HG02678 (cell line): ENCODE results near the gene GPR180.

Experiments
- ATAC-seq: cut with Tn5 transposase; IDR thresholded peaks from one replicate; pipeline ENCODE4 v1.9.1; 2021; ENCODE audit warnings: mild to moderate bottlenecking, moderate library complexity; ENCODE audit not compliant: unreplicated experiment

The GPR180 gene

DNA sequence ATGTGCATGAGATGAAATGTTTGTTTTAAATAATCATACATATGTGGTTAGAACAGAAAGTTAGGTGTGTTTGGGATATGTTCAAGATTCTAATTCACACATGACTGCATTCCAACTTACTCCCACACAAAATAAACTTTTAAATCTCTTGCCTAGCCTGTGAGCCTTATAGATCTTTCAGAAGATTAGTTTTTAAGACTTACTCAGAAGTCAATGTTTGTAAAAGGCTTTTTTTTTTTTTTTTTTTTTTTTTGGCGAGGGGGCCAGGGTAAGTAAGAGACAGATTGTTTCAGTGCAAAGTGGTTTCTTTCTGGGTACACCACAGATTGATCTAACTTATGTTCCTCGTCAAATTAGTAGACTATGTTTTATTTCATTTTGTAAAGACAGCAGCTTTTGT is 39.1 kb downstream of the GPR180 start:
- no peak for ATAC-seq

DNA sequence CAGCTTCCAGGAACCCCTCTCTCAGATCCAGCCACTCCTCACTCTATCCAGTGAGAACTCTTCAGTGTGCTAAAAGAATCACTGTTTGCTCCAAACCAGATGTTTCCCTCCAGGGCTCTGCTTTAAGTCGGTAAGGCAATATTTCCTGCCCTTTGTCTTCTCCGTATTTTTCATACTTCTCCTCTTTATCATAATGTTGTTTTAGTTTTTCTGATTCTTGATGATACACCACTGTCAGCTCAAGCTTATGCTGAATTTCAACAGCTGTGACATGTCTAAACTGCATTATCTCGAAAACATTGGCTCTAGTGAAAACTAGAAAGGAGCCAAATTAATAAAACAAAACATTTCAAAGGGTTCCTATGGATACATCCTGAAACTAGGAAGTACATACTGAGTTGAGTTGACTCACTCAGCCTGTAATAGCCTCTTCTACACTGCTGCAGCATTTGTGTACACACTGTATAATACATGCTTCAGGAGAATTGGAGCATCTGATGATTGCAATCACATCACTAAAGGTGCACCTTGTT is 39.8 kb downstream of the GPR180 start:
- no peak for ATAC-seq

DNA sequence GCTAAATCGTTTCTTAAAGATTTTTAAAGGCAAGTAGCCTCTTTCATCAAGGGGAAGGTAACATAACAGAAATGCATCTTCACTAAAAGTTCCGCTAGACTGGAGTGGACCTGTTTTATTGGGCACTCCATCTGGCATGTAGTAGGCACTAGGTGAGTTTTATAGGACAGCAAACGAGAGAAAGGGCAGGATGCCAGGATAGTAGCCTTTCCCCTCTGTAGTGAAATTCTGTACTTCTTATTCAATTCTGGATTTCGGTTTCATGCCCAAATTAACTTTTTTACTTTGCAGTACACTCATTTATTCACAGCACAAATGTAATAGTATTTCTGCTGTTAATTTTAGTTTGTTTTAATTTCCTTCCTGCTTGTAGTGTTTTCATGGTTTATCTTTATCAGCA is 45.2 kb downstream of the GPR180 start:
- ATAC-seq: peak; percentile 68

DNA sequence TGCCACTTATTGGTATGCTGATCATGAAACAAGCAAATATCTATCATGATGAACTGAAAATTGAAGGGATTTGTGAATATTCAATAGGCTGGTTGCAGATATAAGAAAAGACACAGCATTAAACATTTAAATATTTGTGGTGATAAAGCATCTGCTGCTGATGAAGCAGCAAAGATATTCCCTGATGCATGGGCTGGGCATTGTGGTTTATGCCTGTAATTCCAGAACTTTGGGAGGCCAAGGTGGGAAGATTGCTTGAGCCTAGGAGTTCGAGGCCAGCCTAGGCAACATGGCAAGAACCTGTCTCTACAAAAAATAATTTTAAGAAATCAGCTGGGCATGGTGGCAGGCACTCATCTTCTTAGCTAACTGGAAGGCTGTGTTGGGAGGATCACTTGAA is 54.5 kb downstream of the GPR180 start:
- no peak for ATAC-seq

DNA sequence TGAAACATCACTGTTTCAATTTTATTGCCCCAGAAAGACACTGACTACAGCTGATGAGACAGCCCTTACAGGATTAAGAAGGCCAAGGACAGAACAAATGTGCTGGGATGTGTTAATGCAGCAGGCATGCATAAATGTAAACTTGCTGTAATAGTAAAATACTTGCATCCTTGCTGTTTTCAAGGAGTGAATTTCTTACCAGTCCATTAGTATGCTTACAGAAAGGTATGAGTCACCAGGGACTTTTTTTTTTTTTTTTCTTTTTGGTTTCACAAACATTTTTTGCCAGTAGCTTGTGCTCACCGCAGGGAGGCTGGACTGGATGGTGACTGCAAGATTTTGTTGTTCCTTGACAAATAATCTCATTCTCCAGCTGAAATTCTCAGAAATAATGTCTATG is 55.1 kb downstream of the GPR180 start:
- peak; percentile 73 for ATAC-seq

DNA sequence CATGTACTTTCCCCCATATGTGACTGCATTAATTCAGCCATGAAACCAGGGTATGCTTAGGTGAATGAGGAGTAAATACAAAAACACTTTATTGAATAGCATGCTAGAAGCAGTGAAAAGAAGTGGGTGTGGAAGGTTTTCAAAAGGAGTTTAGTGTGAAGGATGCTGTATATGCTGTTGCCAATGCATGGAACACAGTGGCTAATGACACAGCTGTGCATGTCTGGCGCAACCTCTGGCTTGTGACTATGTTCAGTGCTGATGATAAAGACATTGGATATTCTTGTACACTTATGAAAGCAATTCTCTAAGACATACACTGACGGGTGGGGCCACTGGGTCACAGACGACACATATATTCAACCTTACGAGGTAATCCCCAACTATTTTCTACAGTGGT is 55.5 kb downstream of the GPR180 start:
- ATAC-seq: peak; percentile 27

DNA sequence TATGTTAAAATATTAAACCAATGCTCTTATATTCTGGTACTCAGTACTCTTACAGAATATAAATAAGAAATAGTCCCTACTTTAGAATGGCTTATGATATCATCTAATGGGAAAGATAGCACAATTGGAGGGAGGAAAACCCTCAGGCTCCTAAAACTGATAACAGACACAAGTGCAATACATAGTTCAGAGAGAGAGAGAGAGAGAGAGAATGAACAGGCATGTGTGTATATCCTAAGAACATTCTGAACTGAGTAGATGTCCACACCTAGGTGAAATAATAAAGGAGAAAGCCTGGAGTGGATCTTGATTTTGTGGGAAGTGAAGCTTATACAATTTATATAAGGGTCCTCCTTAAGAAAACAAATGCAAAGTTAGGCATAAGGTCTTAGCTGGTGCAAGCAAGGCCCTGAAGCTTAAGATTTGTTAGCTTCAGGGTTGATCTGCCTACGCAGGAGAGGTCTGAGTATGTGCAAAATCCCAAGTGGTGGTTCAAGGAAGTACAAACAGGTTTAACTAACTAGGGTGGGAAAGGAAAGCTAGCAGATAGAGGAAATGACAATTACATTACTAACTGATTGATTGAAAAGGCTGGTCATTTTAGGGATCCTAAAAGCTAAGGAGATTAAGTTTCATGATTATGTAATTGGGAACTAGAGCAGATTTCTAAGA is 57.4 kb downstream of the GPR180 start:
- ATAC-seq: no peak

DNA sequence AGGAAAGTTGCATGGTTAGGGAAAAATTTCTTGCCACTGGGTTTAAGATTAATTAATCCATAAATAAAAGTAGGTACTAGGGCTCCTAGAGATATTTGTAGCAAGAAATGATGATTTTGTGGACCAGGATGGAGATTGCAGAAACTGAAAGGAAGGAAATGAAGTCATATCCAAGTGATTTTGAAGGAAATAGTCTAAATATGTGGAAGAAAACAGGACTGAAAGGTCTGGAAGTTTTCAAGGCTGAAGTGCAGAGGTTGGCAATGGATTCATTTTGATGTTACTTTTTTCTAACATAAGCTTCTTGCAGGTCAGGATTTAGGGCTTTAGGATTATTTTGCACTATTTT is 57.9 kb downstream of the GPR180 start:
- ATAC-seq: no peak

DNA sequence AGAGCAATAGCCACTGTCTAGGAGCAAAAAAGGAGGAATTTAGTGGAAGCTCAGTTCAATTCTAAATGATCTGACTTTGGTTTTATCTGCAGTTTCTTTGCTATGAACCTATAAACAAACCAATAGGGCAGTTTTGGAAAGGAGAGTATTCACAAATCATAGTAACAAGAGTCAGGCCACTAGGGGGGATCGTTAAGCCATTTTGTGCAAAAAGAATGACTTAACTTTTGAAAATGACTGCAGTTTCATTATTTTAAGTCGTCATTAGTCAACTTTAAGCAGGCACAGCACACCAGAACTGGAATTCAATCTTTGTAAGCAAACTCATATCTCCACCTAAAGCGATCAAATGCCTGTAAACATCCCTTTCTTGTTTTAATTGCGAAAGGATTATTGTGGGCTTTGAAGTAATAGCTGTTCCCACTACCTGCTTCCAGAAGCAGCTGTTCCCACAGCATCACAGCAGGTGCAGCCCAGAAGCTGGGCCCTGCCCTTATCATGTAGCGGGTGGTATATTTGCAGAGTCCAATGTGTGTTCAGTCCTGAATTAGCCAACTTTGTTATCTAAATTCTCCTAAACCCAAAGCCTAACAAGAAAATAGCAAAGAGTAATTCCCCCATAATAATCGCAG is 59.2 kb downstream of the GPR180 start:
- no peak for ATAC-seq

DNA sequence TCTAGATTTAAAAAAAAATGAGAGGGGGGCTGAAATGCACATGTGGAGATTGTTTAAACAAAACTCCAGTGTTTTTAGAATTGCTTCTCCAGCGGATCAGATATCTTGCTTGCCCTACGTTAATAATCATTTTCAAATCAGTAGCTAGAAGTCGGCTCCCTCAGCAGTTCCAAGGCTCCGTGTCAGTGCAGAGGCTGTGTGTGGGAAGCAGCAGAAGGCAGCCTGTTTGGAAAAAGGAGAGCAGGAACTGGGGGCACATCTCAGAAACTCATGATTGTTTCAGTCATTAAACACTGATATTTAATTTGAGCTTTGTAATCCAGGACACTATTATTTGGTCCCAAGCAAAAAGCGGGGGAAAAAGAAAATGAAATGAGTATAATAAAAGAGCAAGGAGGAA is 59.7 kb downstream of the GPR180 start:
- ATAC-seq: no peak

DNA sequence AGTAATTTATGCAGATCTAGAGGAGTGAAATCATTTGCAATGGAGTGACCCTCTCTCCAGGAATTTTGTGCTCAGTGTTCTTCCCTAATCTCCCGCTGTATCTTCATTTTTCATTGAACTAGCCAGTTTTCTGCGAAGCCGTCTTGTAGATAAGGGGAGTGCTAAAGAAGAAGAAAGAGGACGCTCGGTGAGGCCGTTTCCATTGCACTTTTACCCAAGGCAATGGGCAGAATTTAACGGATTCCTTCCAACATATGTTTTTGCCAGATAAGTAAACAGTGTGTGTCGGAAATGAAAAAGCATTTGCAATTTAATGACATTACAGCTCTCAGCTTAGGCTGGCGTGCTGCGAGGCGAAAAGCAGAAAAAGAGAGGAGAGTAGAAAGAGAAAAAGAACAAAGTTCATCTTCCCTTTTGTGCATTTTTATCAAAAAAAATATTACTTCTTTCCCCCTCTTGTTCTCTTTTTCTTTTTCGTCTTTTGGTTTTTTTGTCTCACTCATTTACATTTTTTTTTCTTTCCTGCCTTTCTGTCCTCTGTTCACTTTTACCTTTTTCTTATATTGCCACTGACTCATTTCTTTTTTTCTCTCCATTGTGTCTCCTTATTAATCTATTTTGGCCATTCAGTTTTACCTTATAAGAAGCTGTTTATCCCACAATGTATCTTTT is 60.8 kb downstream of the GPR180 start:
- no peak for ATAC-seq

DNA sequence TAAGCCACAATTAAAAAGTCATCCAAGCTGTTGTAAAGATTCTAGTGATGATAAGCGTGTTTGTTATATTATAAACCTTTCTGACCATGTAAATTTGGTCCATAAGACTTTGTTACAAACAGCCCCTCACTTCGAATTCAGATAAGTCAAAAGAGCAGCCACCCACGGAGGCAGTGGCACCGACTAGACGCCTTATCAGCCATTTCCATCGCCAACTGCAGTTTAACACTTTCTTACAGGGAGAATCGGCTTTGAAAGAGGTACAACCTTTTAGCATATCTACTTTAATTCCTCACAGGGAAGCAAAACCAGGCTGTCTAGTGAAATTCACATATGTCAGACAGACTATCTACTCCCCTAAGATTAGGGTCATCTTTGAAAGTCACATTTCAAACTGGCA is 63.2 kb downstream of the GPR180 start:
- no peak for ATAC-seq

DNA sequence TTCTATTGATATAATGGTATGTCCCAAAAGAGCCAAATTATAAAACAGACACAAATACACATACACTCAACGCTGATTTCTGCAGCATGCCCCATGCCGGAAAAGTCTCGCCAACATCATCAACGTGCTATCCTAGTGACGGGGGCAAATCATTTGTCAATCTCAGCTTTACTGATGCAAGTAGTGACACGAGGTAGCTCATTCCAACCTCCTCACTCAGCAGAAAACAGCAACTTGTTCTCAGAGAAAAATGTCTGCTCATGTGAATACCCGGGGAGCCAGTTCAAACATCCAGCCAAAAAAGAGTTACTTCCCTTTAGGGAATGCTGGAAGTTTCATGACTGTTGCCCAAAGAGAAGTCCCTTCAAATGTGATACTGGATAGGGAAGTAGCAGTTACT is 64.4 kb downstream of the GPR180 start:
- ATAC-seq: no peak

DNA sequence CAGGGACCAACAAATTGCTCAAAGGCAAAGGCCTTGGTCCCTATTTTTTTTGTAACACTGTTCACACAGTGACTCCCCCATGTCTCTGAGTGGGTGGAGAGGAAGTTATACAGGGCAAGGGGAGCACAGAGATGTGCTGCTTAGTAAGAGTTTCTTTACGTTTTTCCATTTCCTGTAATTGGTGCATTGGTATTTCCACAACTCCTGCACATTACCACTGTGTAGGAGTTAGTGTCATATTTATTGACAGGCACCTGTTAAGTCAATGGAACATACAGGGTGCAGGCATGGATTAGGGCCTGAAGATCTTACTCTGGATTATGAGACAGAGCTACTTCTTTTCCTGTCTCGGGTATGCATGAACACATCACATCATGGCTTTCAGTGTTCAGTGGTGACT is 65.5 kb downstream of the GPR180 start:
- no peak for ATAC-seq

DNA sequence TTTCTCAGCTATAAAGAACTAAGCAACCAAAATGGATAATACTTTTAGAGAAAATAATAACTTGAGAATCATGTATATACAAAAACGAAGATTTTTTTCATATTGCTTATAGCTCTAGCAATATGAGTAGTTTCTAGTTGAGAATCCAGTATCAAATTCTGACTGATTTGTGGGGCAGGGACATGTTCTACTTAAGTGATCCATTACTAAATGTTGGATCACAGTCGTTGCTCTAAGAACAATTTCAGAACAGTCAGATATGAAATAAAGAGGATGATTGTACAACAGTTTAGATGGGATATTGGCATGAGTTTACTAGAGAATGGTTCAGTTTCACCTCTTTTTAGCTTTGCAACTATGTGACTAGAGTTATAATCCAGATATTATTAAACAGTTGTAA is 70.7 kb downstream of the GPR180 start:
- no peak for ATAC-seq

DNA sequence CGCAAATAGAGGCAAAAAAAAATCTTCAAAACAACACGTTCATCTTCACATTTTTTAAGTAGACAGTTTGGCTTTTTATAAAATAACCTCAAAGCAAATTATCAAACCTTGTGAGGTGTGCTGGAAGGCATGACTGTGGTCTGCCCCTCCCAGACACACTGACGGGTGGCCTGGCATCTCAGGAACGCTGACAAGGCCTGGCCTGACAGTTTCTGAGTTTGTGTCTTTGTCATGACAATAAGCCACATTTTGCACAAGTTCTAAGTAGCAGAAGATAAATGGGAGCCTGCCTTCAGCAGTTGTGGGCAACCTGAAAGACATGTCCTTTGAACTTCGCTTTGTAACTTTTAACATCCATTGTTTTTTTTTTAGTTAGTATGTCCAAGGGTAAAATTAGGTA is 72.2 kb downstream of the GPR180 start:
- ATAC-seq: no peak

DNA sequence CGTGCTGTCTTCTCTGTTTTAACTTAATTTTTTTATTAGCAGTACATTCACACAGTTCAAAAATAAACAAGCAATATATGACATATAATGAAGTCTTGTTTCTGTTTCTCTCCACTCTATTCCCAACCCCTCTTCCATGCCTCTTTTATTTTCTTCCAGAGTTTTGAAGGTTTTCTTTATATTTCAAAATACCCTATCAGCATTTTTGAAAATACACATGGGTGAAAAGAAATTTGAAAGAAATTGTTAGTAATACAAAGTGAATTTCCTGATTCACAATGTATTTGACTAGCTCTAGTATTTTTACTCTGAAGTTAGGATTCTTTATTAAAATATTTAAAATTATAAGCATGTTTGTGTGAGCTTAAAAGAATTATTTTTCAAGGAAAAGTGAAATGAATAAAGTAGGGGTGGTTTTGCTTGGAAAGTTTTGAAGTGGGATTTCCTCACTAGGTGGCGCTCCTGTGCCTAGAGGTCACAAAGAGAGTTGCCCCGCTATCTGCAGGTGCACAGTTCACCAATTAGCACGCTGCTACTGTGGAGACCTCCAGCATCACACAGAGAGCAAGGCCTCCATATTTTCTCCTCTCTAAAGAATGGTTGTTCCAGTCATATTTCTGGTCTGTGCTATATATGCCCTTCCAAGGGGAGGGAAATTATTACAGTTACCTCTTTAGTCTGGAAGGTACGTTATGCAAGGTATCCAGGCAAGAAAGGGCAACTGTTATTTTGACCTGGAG is 73.1 kb downstream of the GPR180 start:
- peak; percentile 87 for ATAC-seq

DNA sequence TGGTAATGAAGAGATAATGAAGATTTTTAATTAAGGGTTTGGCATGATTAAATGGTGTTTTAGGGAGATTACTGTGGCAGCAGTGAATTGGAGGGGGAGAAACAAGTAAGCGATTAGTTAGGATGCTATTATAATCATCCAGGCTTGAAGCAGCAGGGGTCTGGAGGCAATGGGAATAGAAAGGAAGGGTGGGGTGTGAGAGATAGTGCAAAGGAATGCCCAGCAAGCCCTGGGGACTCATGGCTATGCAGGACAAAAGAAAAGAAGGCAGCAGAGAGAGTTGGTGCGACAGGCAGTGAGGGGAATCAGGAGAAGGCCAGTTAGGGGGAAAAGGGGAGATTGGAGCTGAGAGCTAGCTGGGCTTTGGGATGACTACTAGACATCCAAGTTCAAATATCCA is 76.1 kb downstream of the GPR180 start:
- no peak for ATAC-seq

DNA sequence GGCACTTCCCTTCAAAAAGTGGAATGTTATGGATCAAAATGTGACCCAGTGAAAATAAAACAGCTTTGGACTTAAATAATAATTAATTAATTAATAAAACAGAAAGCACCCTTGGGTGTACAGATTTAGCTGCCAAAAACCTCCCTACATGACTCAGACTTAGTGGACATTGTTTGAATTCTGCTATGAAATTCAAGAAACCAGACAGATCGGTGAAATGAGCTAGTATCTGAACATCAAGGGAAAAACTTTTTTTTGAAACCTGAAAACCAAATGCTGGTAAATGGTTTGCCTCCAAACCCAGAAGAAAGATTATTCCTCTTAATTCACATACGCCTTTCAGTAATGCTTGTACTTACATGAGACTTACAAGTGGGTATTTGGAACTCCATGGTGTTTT is 77.2 kb downstream of the GPR180 start:
- no peak for ATAC-seq

DNA sequence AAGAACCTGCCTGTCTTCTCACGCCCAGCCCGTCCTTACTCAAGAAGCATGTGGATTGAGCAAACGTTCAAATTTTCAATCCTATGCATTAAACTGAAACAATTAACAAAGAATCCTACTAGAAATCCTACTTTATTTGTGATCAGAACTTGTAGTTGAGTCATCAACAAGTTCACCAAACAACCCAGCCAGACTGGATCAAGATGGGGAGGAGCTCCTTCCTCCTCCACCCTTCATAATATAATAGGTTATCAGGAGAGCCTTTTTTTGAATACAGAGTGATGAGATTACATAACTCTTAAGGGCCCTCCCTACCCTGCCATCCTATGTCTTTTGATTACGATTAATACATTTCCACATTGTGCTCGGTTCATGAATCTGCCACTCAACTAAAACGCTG is 78.0 kb downstream of the GPR180 start:
- ATAC-seq: no peak

DNA sequence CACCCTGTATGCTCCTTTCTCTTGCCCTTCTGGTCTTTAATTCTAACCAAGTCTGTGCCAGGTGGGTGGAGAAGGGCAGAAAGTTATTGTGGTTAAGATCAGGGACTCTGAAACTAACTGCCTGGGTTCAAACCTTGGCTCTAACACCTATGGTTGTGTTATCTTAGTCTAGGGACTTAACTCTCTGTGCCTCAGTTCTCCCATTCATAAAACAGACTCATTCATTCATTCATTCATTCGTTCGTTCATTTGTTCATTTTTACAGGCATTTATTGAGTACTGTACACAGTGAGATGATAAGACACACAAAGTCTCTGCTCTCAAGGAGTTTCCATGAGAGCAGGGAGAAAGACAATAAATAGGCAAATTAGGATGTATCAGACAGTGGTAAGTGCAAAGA is 80.6 kb downstream of the GPR180 start:
- no peak for ATAC-seq

DNA sequence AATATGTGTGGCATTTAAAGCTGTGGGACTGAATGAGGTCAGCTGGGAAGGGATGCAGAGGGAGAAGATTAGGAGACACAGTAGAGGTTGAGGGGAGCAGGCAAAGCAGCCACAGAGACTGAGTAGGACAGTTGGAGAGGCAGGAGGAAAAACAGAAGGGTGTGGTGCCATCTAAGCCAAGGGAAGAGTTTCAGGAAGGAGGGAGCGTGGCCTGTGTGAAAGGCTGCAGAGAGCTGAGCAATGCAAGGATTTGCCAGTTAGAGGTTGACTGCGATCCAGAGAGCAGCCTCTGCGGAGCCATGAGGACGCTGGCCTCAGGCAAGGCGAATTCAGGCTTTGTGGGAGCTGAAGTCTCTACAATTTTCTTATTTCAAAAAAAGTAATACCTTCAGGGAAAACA is 81.8 kb downstream of the GPR180 start:
- no peak for ATAC-seq
